SK-N-SH (cell line): ENCODE measurements around the gene TMEM126B.

Experiments
- CTCF ChIP-seq: fragments of 200-600 bp; sonication (generic); IDR thresholded peaks from 2 replicates; pipeline ENCODE4 v1.6.1; 2017; ENCODE audit warnings: antibody characterized with exemption, mild to moderate bottlenecking, moderate library complexity
- SMC3 ChIP-seq: IDR thresholded peaks from 2 replicates; pipeline ENCODE4 v1.6.1; 2012; ENCODE audit warnings: low read depth, low read length, improper control_type of control experiment
- TF ChIP-seq, protein P1 (sequence below): IDR thresholded peaks from 2 replicates; pipeline ENCODE4 v1.4.0; 2012; ENCODE audit warnings: low read depth

DNA sequence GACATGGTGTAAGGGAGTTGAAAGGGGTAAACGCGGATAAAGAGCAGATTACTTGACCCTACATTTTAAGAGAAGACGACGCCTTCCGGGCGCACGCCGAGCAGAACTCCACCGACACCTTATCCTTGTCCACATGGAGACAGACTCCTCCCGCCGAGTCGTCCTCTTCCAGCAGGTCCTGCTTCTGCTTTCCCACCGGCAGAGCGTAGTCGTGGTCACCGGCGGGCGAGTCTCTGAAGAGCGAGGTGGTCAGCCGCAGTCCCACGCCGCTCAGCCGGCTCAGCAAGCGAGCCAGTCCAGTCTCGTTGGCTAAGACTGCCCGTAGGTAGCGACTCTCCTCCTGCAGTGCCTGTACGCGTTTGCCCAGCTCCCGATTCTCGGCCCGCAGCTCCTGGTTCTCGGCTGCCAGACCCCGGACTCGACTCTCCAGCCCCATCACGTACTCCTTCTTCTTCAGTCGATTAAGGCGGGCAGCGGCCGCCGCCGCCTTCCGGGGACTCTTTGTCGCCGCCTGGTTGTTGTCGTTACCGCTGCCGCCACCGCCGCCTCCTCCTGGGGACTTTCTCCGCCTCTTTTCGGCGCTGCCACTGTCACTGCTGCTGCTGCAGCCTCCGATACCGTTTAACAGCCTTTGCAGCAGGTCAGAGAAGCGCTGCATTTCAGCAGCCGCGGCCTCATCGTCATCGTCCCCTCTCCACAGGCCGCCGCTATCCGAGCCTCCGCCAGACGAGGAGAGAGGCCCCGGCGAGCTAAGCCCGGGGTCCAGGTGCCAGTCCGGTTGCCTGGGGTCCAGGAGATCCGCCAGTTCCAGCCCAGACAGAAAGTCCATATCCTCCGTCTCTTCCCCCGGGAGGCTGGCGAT, 35.6 kb downstream of the TMEM126B start:
- TF ChIP-seq CTCF (peak; percentile 47), SMC3 (peak; percentile 14)
- TF ChIP-seq, protein P1, sequence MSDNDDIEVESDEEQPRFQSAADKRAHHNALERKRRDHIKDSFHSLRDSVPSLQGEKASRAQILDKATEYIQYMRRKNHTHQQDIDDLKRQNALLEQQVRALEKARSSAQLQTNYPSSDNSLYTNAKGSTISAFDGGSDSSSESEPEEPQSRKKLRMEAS, result no peak
